ENCODE data around the gene CACNA2D2. TPM values are rescaled to one million over a fixed set of nuclear protein-coding genes. Genes with fewer than 3 reads are reported as not detected.

The CACNA2D2 gene
- total and polyA plus RNA-seq, 2 of the 13 experiments (the other 11 are each of a cell fraction or from before 2014, with no cell fraction given), result not detected

DNA sequence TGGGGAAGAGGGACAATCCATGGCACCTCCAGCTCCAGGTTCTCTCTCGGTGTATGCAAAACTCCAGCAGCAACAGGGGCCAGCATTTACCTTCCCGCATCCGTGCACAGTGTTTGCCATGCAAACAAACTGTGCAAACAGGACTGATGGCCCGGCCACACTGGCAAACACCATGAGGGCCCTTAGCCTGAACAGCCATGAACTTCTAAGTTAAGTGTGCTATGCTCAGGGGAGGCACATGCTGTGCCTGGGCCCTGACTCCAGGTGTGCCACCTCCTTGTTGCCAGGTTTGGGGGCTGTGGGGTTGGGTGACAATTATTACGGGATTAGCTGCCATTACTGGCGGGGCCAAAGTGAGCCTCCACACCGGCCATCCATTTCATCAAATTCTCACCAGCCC, 57.5 kb downstream of the CACNA2D2 start (continued):
- TF ChIP-seq, protein P1, sequence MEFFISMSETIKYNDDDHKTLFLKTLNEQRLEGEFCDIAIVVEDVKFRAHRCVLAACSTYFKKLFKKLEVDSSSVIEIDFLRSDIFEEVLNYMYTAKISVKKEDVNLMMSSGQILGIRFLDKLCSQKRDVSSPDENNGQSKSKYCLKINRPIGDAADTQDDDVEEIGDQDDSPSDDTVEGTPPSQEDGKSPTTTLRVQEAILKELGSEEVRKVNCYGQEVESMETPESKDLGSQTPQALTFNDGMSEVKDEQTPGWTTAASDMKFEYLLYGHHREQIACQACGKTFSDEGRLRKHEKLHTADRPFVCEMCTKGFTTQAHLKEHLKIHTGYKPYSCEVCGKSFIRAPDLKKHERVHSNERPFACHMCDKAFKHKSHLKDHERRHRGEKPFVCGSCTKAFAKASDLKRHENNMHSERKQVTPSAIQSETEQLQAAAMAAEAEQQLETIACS (CRISPR knock-in tag; IDR thresholded peaks at IDR 0.05), result no peak
- TF ChIP-seq KDM5B (CRISPR knock-in tag; IDR thresholded peaks at IDR 0.05; ENCODE audit: borderline replicate concordance), result peak; percentile 54; the same call in 1 of the 2 replicates
- 0 out of 2 replicates have a peak, but pooled peaks have one; percentile 45 for TF ChIP-seq HOXD1 (CRISPR knock-in tag; IDR thresholded peaks at IDR 0.05)
- peak; percentile 51; the same call in 1 of the 2 replicates for TF ChIP-seq NR2F2 (IDR thresholded peaks at IDR 0.05; ENCODE audit: borderline replicate concordance, low read depth)
- TF ChIP-seq, protein P2, sequence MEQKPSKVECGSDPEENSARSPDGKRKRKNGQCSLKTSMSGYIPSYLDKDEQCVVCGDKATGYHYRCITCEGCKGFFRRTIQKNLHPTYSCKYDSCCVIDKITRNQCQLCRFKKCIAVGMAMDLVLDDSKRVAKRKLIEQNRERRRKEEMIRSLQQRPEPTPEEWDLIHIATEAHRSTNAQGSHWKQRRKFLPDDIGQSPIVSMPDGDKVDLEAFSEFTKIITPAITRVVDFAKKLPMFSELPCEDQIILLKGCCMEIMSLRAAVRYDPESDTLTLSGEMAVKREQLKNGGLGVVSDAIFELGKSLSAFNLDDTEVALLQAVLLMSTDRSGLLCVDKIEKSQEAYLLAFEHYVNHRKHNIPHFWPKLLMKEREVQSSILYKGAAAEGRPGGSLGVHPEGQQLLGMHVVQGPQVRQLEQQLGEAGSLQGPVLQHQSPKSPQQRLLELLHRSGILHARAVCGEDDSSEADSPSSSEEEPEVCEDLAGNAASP (CRISPR knock-in tag; IDR thresholded peaks at IDR 0.05; ENCODE audit: borderline replicate concordance), result peak; percentile 88; the same call in 1 of the 2 replicates
- TF ChIP-seq FOXJ3 (CRISPR knock-in tag; IDR thresholded peaks at IDR 0.05; ENCODE audit: borderline replicate concordance), result peak; percentile 66; the same call in 1 of the 2 replicates
- no peak for TF ChIP-seq ZFP41 (CRISPR knock-in tag; IDR thresholded peaks at IDR 0.05; ENCODE audit: borderline replicate concordance)
- TF ChIP-seq ZNF768 (CRISPR knock-in tag; IDR thresholded peaks at IDR 0.05), result peak; percentile 12; the same call in 1 of the 2 replicates
- peak; percentile 98 for TF ChIP-seq FOXA3 (CRISPR knock-in tag; IDR thresholded peaks at IDR 0.05)
- peak; percentile 75; the same call in 1 of the 2 replicates for TF ChIP-seq FOXK1 (CRISPR knock-in tag; IDR thresholded peaks at IDR 0.05; ENCODE audit: borderline replicate concordance, low read depth)
- peak; percentile 87; the same call in 1 of the 2 replicates for TF ChIP-seq ZFP90 (CRISPR knock-in tag; IDR thresholded peaks at IDR 0.05; ENCODE audit: borderline replicate concordance)
- peak; percentile 73; the same call in 1 of the 2 replicates for TF ChIP-seq PITX1 (CRISPR knock-in tag; IDR thresholded peaks at IDR 0.05)
- TF ChIP-seq, protein P3, sequence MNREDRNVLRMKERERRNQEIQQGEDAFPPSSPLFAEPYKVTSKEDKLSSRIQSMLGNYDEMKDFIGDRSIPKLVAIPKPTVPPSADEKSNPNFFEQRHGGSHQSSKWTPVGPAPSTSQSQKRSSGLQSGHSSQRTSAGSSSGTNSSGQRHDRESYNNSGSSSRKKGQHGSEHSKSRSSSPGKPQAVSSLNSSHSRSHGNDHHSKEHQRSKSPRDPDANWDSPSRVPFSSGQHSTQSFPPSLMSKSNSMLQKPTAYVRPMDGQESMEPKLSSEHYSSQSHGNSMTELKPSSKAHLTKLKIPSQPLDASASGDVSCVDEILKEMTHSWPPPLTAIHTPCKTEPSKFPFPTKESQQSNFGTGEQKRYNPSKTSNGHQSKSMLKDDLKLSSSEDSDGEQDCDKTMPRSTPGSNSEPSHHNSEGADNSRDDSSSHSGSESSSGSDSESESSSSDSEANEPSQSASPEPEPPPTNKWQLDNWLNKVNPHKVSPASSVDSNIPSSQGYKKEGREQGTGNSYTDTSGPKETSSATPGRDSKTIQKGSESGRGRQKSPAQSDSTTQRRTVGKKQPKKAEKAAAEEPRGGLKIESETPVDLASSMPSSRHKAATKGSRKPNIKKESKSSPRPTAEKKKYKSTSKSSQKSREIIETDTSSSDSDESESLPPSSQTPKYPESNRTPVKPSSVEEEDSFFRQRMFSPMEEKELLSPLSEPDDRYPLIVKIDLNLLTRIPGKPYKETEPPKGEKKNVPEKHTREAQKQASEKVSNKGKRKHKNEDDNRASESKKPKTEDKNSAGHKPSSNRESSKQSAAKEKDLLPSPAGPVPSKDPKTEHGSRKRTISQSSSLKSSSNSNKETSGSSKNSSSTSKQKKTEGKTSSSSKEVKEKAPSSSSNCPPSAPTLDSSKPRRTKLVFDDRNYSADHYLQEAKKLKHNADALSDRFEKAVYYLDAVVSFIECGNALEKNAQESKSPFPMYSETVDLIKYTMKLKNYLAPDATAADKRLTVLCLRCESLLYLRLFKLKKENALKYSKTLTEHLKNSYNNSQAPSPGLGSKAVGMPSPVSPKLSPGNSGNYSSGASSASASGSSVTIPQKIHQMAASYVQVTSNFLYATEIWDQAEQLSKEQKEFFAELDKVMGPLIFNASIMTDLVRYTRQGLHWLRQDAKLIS (CRISPR knock-in tag; IDR thresholded peaks at IDR 0.05), result no peak
- TF ChIP-seq BORCS8-MEF2B (CRISPR knock-in tag; IDR thresholded peaks at IDR 0.05), result peak; percentile 66; the same call in 1 of the 2 replicates
- TF ChIP-seq NCOA2 (CRISPR knock-in tag; IDR thresholded peaks at IDR 0.05), result peak; percentile 74; the same call in 1 of the 2 replicates
- TF ChIP-seq ZEB1 (IDR thresholded peaks at IDR 0.05; ENCODE audit: insufficient replicate concordance, low read depth), result peak; percentile 67
- peak; percentile 64; the same call in 1 of the 2 replicates for TF ChIP-seq NFKB2 (CRISPR knock-in tag; IDR thresholded peaks at IDR 0.05; ENCODE audit: borderline replicate concordance)
- TF ChIP-seq ZNF354B (CRISPR knock-in tag; IDR thresholded peaks at IDR 0.05), result no peak
- TF ChIP-seq HOXA3 (CRISPR knock-in tag; IDR thresholded peaks at IDR 0.05), result peak; percentile 78
- TF ChIP-seq ZNF335 (CRISPR knock-in tag; IDR thresholded peaks at IDR 0.05), result peak; percentile 66; the same call in 1 of the 2 replicates
- peak; percentile 68 for TF ChIP-seq XRCC5 (optimal IDR thresholded peaks at IDR 0.05; ENCODE audit: low read length)
- TF ChIP-seq, protein P4, sequence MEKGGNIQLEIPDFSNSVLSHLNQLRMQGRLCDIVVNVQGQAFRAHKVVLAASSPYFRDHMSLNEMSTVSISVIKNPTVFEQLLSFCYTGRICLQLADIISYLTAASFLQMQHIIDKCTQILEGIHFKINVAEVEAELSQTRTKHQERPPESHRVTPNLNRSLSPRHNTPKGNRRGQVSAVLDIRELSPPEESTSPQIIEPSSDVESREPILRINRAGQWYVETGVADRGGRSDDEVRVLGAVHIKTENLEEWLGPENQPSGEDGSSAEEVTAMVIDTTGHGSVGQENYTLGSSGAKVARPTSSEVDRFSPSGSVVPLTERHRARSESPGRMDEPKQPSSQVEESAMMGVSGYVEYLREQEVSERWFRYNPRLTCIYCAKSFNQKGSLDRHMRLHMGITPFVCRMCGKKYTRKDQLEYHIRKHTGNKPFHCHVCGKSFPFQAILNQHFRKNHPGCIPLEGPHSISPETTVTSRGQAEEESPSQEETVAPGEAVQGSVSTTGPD (CRISPR knock-in tag; IDR thresholded peaks at IDR 0.05), result peak; percentile 97
- peak; percentile 83 for TF ChIP-seq ZFX (CRISPR knock-in tag; IDR thresholded peaks at IDR 0.05; ENCODE audit: low read depth)

Measured in HepG2 (cell line).